Suprapubic skin (tissue), 4 donors: Measurements from ENCODE around the gene CCDC178. TPM values are rescaled to one million over a fixed set of nuclear protein-coding genes. Genes with fewer than 3 reads are reported as not detected.

Source experiments
- DNase-seq, 2 donors: peaks; one replicate each; pipeline ENCODE4 v3.0.0-alpha.2; 2019; ENCODE audit warnings: low spot score in 2 of 2
- H3K27ac ChIP-seq: fragments of 200-600 bp; sonication (generic); one replicate; pipeline ENCODE4 v1.5.1; 2019
- H3K27me3 ChIP-seq: fragments of 200-600 bp; sonication (generic); one replicate; pipeline ENCODE4 v1.5.1; 2019
- H3K36me3 ChIP-seq: fragments of 200-600 bp; sonication (generic); one replicate; pipeline ENCODE4 v1.5.1; 2019
- H3K4me1 ChIP-seq: fragments of 200-600 bp; sonication (generic); one replicate; pipeline ENCODE4 v1.5.1; 2019
- H3K4me3 ChIP-seq: fragments of 200-600 bp; sonication (generic); one replicate; pipeline ENCODE4 v1.5.1; 2019; ENCODE audit warnings: mild to moderate bottlenecking
- H3K9me3 ChIP-seq: fragments of 200-600 bp; sonication (generic); one replicate; pipeline ENCODE4 v1.5.1; 2019
- EP300 ChIP-seq: sonication (generic); formaldehyde crosslinking; IDR thresholded peaks from one replicate; pipeline ENCODE4 v1.6.1; 2017; ENCODE audit warnings: antibody characterized with exemption
- POLR2A ChIP-seq, 2 donors: fragments of 450-650 bp; IDR thresholded peaks; one replicate each; pipeline ENCODE4 v1.6.1; 2017; ENCODE audit warnings: antibody characterized with exemption in 2 of 2, mild to moderate bottlenecking in 2 of 2, moderate library complexity in 2 of 2
- POLR2AphosphoS5 ChIP-seq, 3 donors: sonication (generic); formaldehyde crosslinking; IDR thresholded peaks; one replicate each; pipeline ENCODE4 v1.6.1; 2017; ENCODE audit warnings: antibody characterized with exemption in 3 of 3
- WGBS: methylation state at CpG from one replicate; pipeline ENCODE4 v1.1.5; 2018; 5-methylcytosine and 5-hydroxymethylcytosine counted together
- total RNA-seq, 4 donors: library from RNA; depleted of rRNA; stranded (reverse); fragments of >200 nt; gene quantifications; one replicate each; pipeline ENCODE4 v1.1.0, GENCODE V29; 2016
- TF ChIP-seq, protein P1 (sequence below), 2 donors: fragments of 200-600 bp in 1 of 2; fragments of 450-650 bp in 1 of 2; sonication (generic) in 1 of 2; IDR thresholded peaks; one replicate each; pipeline ENCODE4 v1.5.1; 2016 to 2019; ENCODE audit warnings: antibody characterized with exemption in 2 of 2, mild to moderate bottlenecking in 1 of 2, moderate library complexity in 1 of 2

The CCDC178 gene
- total RNA-seq, 4 donors from 2014 or later: not detected

DNA sequence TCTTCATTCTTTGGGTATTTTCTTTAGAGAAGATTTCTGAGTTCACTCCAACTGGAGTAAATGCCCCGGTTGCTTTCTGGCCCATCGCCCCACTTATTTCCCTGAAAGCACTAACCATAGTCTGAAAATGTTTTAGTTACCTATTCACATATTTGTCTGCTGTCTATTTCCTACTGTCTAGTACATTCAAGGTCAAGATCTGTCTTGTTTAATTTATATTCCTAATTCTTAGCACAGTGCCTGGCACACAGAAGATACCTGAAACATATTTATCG is 533.3 kb downstream of the CCDC178 start:
- H3K4me1 ChIP-seq: no peaks in the 10 kb centered on the region
- no peaks in the 10 kb centered on the region for H3K27me3 ChIP-seq
- TF ChIP-seq POLR2A (IDR thresholded peaks at IDR 0.05): no peak
- no peak for TF ChIP-seq POLR2AphosphoS5 (IDR thresholded peaks at IDR 0.05)
- no peak for TF ChIP-seq EP300
- TF ChIP-seq, protein P1, sequence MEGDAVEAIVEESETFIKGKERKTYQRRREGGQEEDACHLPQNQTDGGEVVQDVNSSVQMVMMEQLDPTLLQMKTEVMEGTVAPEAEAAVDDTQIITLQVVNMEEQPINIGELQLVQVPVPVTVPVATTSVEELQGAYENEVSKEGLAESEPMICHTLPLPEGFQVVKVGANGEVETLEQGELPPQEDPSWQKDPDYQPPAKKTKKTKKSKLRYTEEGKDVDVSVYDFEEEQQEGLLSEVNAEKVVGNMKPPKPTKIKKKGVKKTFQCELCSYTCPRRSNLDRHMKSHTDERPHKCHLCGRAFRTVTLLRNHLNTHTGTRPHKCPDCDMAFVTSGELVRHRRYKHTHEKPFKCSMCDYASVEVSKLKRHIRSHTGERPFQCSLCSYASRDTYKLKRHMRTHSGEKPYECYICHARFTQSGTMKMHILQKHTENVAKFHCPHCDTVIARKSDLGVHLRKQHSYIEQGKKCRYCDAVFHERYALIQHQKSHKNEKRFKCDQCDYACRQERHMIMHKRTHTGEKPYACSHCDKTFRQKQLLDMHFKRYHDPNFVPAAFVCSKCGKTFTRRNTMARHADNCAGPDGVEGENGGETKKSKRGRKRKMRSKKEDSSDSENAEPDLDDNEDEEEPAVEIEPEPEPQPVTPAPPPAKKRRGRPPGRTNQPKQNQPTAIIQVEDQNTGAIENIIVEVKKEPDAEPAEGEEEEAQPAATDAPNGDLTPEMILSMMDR (IDR thresholded peaks at IDR 0.05): no peak
- no peaks in the 10 kb centered on the region for H3K36me3 ChIP-seq
- no peaks in the 10 kb centered on the region for H3K9me3 ChIP-seq
- no peak for DNase-seq
- no peak overlapping the region for H3K27ac ChIP-seq
- WGBS: 73% methylated on average over 3 of the region's 3 CpGs
- no peak overlapping the region for H3K4me3 ChIP-seq

DNA sequence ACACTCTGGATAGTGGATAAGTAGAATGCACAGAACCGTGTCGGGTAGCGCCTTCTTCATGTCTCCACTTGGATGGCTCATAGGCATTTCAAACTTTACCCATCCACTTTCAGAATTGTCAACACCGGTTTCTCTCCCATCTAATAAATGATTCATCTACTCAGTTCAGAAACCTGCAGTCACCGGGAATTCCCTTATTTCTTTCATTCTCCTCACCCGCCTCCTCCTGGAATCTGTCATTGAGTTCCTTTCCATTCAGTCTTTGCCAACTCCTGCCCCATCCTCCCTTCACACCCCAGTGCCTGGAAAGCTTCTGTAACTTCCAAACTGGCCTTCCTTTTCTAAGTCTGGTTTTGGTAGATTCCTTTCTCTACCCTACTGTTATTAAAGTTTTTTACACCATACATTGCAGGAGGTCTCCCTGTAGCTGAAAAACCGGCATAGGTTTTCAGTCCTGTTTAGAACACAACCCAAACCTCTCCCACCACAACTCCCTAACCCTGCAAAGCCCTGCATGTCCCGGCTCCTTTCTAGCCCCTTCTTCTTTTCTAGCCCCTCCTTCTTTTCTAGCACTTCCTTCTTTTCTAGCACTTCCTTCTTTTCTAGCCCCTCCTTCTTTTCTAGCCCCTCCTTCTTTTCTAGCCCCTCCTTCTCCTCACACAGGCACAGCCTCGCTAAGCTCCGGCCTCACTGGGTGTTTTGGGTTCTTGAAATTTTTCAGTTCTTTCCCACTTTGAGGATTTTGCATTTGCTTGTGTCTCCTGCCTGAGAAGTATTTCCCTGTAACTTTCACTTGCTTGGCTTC is 533.8 kb downstream of the CCDC178 start:
- WGBS: 70% methylated on average over 10 of the region's 10 CpGs
- H3K9me3 ChIP-seq: no peaks in the 10 kb centered on the region
- no peak for DNase-seq
- TF ChIP-seq POLR2AphosphoS5 (IDR thresholded peaks at IDR 0.05) (no peak), POLR2A (IDR thresholded peaks at IDR 0.05) (no peak), EP300 (no peak)
- TF ChIP-seq, protein P1 (IDR thresholded peaks at IDR 0.05): no peak
- H3K4me3 ChIP-seq: no peak overlapping the region
- no peak overlapping the region for H3K27ac ChIP-seq
- no peaks in the 10 kb centered on the region for H3K27me3 ChIP-seq
- H3K36me3 ChIP-seq: no peaks in the 10 kb centered on the region
- no peaks in the 10 kb centered on the region for H3K4me1 ChIP-seq

DNA sequence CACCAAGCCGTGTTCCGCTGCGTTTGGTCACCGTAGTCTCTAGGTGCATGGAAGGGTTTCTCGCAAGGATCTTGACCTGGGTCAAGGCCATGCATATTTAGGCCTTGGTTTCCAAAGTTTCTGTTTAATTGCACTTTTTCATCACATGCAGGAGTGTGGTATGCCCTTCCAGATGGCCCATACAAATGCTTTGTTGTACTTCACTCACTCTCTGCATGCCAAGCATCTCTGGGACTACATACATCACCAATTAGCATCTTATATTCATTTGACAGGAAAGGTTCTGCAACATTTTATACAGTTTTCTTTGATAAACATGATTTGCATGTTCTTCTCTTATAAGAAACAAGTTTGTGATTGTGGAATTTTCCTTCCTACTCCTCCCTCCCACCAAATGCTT is 534.9 kb downstream of the CCDC178 start:
- DNase-seq: no peak
- H3K9me3 ChIP-seq: no peaks in the 10 kb centered on the region
- H3K4me3 ChIP-seq: no peak overlapping the region
- TF ChIP-seq EP300 (no peak), POLR2AphosphoS5 (IDR thresholded peaks at IDR 0.05) (no peak), POLR2A (IDR thresholded peaks at IDR 0.05) (no peak)
- TF ChIP-seq, protein P1 (IDR thresholded peaks at IDR 0.05): no peak
- 96% methylated on average over 5 of the region's 5 CpGs for WGBS
- no peaks in the 10 kb centered on the region for H3K27me3 ChIP-seq
- H3K4me1 ChIP-seq: no peaks in the 10 kb centered on the region
- no peaks in the 10 kb centered on the region for H3K36me3 ChIP-seq
- no peak overlapping the region for H3K27ac ChIP-seq

DNA sequence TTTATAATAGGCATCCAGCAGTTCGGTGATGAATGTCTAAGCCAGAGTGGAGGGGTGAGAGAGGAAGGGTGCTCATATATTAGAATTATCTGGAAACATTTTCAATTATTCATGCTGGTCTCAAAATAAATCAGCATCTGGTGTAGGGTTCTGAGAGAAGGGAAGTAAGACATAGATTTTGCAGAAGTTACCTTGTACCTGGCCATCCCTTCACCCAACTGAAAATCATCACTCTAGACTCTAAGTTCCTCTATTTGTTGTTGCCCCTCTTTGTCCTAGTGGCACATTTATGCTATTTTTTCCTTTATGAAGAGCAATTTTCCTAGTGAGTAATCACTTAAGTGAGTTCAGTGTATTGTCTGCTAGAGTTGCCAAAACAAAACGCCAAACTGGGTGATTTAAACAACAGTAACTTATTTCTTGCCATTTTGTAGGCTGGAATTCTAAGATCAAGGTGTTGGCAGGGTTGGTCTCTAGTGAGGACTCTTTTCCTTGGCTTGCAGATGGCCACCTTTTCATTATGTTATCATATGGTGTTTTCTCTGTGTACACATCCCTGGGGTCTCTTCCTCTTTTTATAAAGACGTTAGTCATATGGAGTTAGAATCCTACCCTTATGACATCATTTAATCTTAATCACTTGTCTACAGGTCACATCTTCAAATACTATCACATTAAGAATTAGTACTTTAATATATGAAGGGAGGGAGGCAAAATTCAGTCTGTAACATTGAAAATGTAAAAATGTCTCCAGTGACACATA is 537.8 kb downstream of the CCDC178 start:
- Histone ChIP-seq H3K27ac (no peak overlapping the region), H3K27me3 (no peaks in the 10 kb centered on the region), H3K4me1 (no peaks in the 10 kb centered on the region), H3K4me3 (no peak overlapping the region), H3K36me3 (no peaks in the 10 kb centered on the region), H3K9me3 (no peaks in the 10 kb centered on the region)
- 70% methylated on average over 3 of the region's 3 CpGs for WGBS
- TF ChIP-seq POLR2AphosphoS5 (IDR thresholded peaks at IDR 0.05): no peak
- TF ChIP-seq, protein P1 (IDR thresholded peaks at IDR 0.05): no peak
- TF ChIP-seq EP300: no peak
- no peak for TF ChIP-seq POLR2A (IDR thresholded peaks at IDR 0.05)
- no peak for DNase-seq

DNA sequence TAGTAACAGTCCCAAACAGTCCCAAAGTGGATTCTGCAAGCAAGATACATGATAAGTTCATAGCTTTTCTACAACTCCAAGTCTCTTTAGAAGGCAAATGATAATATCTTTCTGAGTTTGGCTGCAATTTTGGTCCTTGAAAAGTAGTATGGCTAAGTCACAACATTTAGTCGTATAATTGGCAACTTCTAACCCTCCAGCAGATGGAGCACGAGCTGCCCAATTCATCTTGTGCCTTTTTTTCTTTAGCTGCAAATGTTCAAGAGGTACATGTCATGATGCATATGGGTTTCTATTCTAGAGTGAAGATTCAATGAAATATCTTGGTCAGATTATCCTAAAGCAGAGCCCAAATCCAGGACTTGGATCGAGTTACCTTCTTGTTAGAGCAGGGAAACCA is 540.7 kb downstream of the CCDC178 start:
- H3K27me3 ChIP-seq: no peaks in the 10 kb centered on the region
- no peak overlapping the region for H3K27ac ChIP-seq
- WGBS: 57% methylated on average over 3 of the region's 3 CpGs
- no peaks in the 10 kb centered on the region for H3K4me1 ChIP-seq
- H3K4me3 ChIP-seq: no peak overlapping the region
- no peak for TF ChIP-seq EP300
- TF ChIP-seq POLR2A (IDR thresholded peaks at IDR 0.05): no peak
- TF ChIP-seq, protein P1 (IDR thresholded peaks at IDR 0.05): no peak
- TF ChIP-seq POLR2AphosphoS5 (IDR thresholded peaks at IDR 0.05): no peak
- no peaks in the 10 kb centered on the region for H3K36me3 ChIP-seq
- peaks cover 8% of the 10 kb centered on the region for H3K9me3 ChIP-seq
- no peak for DNase-seq
